PC-3 (cell line): Measurements from ENCODE around the gene CGN. TPM values are rescaled to one million over a fixed set of nuclear protein-coding genes. Genes with fewer than 3 reads are reported as not detected.

ENCODE experiments used
- ATAC-seq: fragments of 200-7000 bp; cut with Tn5 transposase; 2 replicates; pipeline ENCODE4 v1.9.1; 2020; ENCODE audit warnings: mild to moderate bottlenecking, moderate library complexity
- BruUV-seq: library from RNA; stranded (reverse); fragments of 400-500 nt; replicated peaks from 2 replicates; lab custom pipeline; 2021; lab: Mats Ljungman, UMichigan
- CTCF ChIA-PET: fragments of 300-600 bp; sonication (Branson Sonifier 250); formaldehyde crosslinking; loops from one replicate; lab custom pipeline; 2022; ENCODE audit warnings: antibody characterized with exemption; lab: Charles Lee
- POLR2A ChIA-PET: fragments of 300-600 bp; sonication (Branson Sonifier 250); formaldehyde crosslinking; loops from one replicate; lab custom pipeline; 2022; ENCODE audit warnings: antibody characterized with exemption; ENCODE audit not compliant: unreplicated experiment; lab: Charles Lee
- DNase-seq: peaks from one replicate; pipeline ENCODE4 v3.0.0-alpha.2; 2015
- H2AFZ ChIP-seq: fragments of 300-600 bp; sonication (generic); 2 replicates; pipeline ENCODE4 v1.6.0; 2016; ENCODE audit warnings: antibody characterized with exemption, low read length
- H3F3A ChIP-seq: fragments of 300-600 bp; sonication (generic); one replicate; pipeline ENCODE4 v1.6.0; 2017; ENCODE audit warnings: antibody characterized with exemption, low read length, control low read depth, mild to moderate bottlenecking; ENCODE audit not compliant: unreplicated experiment
- H3K27ac ChIP-seq: fragments of 300-600 bp; sonication (generic); 2 replicates; pipeline ENCODE4 v1.5.1; 2016; ENCODE audit warnings: mild to moderate bottlenecking, low read length
- H3K27me3 ChIP-seq: fragments of 300-600 bp; sonication (generic); 2 replicates; pipeline ENCODE4 v1.6.1; 2016; ENCODE audit warnings: low read length, mixed read lengths
- H3K36me3 ChIP-seq: fragments of 300-600 bp; sonication (generic); 2 replicates; pipeline ENCODE4 v1.6.1; 2016; ENCODE audit warnings: low read depth, mixed run types, low read length, mixed read lengths
- H3K4me1 ChIP-seq: fragments of 300-600 bp; sonication (generic); 2 replicates; pipeline ENCODE4 v1.5.1; 2016; ENCODE audit warnings: low read length; ENCODE audit not compliant: insufficient read depth
- H3K4me2 ChIP-seq: fragments of 300-600 bp; sonication (generic); 2 replicates; pipeline ENCODE4 v1.6.0; 2016; ENCODE audit warnings: low read length
- H3K4me3 ChIP-seq: fragments of 300-600 bp; sonication (generic); 2 replicates; pipeline ENCODE4 v1.5.1; 2016; ENCODE audit warnings: mild to moderate bottlenecking, low read length, mixed read lengths
- H3K79me2 ChIP-seq: fragments of 300-600 bp; sonication (generic); 2 replicates; pipeline ENCODE4 v1.6.1; 2017; ENCODE audit warnings: low read length, mixed read lengths
- H3K9ac ChIP-seq: fragments of 300-600 bp; sonication (generic); 2 replicates; pipeline ENCODE4 v1.6.0; 2016; ENCODE audit warnings: mild to moderate bottlenecking, low read length
- H3K9me2 ChIP-seq: fragments of 300-600 bp; sonication (generic); replicated peaks from 2 replicates; pipeline ENCODE4 v1.6.1; 2016; ENCODE audit warnings: mixed run types, low read length, mixed read lengths
- H3K9me3 ChIP-seq: fragments of 300-600 bp; sonication (generic); 2 replicates; pipeline ENCODE4 v1.6.1; 2016; ENCODE audit warnings: low read length, mixed read lengths
- H4K20me1 ChIP-seq: fragments of 300-600 bp; sonication (generic); 2 replicates; pipeline ENCODE4 v1.6.1; 2016; ENCODE audit warnings: low read length, mixed read lengths
- EZH2 ChIP-seq: fragments of 300-600 bp; sonication (generic); IDR thresholded peaks from one replicate; pipeline ENCODE4 v1.6.1; 2017; ENCODE audit warnings: antibody characterized with exemption, mild to moderate bottlenecking, low read length; ENCODE audit not compliant: unreplicated experiment
- EZH2phosphoT487 ChIP-seq: fragments of 300-600 bp; sonication (generic); IDR thresholded peaks from 2 replicates; pipeline ENCODE4 v1.6.1; 2018; ENCODE audit warnings: mild to moderate bottlenecking, antibody characterized with exemption, low read length, borderline replicate concordance
- intact Hi-C: fragments of 100-400 bp; cut with micrococcal nuclease; formaldehyde crosslinking; loops from 2 replicates; pipeline ENCODE4 v1.9.0; 2023
- total RNA-seq: library from RNA; depleted of rRNA; stranded (reverse); fragments of >200 nt; gene quantifications from 2 replicates; pipeline ENCODE4 v1.2.3, GENCODE V29; 2014
- TF ChIP-seq, protein P1 (sequence below): fragments of 300-600 bp; sonication (generic); conservative IDR thresholded peaks from 2 replicates; pipeline ENCODE4 v1.5.1; 2017; ENCODE audit warnings: antibody characterized with exemption, low read depth, mild to moderate bottlenecking, low read length

The CGN gene
- total RNA-seq, 1 experiment from 2014 or later: 13.3 TPM

- Histone ChIP-seq H3K27ac (no peak overlapping the region), H3K4me3 (no peak overlapping the region), H3K4me2 (no peak overlapping the region), H3K9me2 (no peaks in the 10 kb centered on the region), H4K20me1 (no peaks in the 10 kb centered on the region), H3F3A (no peaks in the 10 kb centered on the region), H3K9me3 (no peaks in the 10 kb centered on the region), H3K4me1 (no peaks in the 10 kb centered on the region), H3K36me3 (no peaks in the 10 kb centered on the region), H3K79me2 (no peaks in the 10 kb centered on the region), H3K9ac (no peak overlapping the region), H3K27me3 (no peaks in the 10 kb centered on the region), H2AFZ (no peak overlapping the region)
- DNase-seq (no peak), ATAC-seq (no peak)
- BruUV-seq: no TSS peak
- ChIA-PET CTCF (no interaction called here), POLR2A (interaction anchor here (0.5 to 0.9 kb wide), 6 partner anchors 31 to 506 kb away, joined by 3 to 9 read pairs (median 4); partner anchors contain the start of gene TUFT1)
- no peak for TF ChIP-seq EZH2phosphoT487
- TF ChIP-seq EZH2: no peak
- intact Hi-C loops: no loop called here
These were observed 46.2 kb upstream of the CGN start for GRCh38 chr1:151465026-151465425.

- no peak for TF ChIP-seq EZH2
- no peak for TF ChIP-seq EZH2phosphoT487
- TF ChIP-seq, protein P1, sequence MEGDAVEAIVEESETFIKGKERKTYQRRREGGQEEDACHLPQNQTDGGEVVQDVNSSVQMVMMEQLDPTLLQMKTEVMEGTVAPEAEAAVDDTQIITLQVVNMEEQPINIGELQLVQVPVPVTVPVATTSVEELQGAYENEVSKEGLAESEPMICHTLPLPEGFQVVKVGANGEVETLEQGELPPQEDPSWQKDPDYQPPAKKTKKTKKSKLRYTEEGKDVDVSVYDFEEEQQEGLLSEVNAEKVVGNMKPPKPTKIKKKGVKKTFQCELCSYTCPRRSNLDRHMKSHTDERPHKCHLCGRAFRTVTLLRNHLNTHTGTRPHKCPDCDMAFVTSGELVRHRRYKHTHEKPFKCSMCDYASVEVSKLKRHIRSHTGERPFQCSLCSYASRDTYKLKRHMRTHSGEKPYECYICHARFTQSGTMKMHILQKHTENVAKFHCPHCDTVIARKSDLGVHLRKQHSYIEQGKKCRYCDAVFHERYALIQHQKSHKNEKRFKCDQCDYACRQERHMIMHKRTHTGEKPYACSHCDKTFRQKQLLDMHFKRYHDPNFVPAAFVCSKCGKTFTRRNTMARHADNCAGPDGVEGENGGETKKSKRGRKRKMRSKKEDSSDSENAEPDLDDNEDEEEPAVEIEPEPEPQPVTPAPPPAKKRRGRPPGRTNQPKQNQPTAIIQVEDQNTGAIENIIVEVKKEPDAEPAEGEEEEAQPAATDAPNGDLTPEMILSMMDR: no peak
- no peaks in the 10 kb centered on the region for H3K9me3 ChIP-seq
- no peaks in the 10 kb centered on the region for H3K36me3 ChIP-seq
- DNase-seq (peak; percentile 43), ATAC-seq (peak; percentile 51)
- no peaks in the 10 kb centered on the region for H3K4me1 ChIP-seq
- H3K27ac ChIP-seq: no peak overlapping the region
- CTCF ChIA-PET: interaction anchor here (0.6 kb wide), 1 partner anchor 52 kb away, joined by 3 read pairs; no protein-coding TSS in a partner anchor
- H3K9me2 ChIP-seq: no peaks in the 10 kb centered on the region
- H3K27me3 ChIP-seq: no peaks in the 10 kb centered on the region
- H3K9ac ChIP-seq: peak overlapping the region; percentile 30; the same call in 1 of the 2 replicates
- BruUV-seq: no TSS peak
- peak overlapping the region; percentile 69 for H3K4me2 ChIP-seq
- no peaks in the 10 kb centered on the region for H3F3A ChIP-seq
- H4K20me1 ChIP-seq: no peaks in the 10 kb centered on the region
- H2AFZ ChIP-seq: peak overlapping the region; percentile 85
- intact Hi-C loops: loop anchor here (1.0 kb wide), 1 partner anchor 14 kb away; the partner anchor contains the start of gene POGZ
- POLR2A ChIA-PET: interaction anchor here (0.7 kb wide), 1 partner anchor 43 kb away, joined by 13 read pairs; no protein-coding TSS in a partner anchor
- no peaks in the 10 kb centered on the region for H3K79me2 ChIP-seq
- H3K4me3 ChIP-seq: peak overlapping the region; percentile 41
These were observed 38.1 kb upstream of the CGN start for GRCh38 chr1:151472856-151473731.

- ATAC-seq (no peak), DNase-seq (no peak)
- Histone ChIP-seq H2AFZ (0 out of 2 replicates have a peak overlapping the region, but pooled peaks have one; percentile 0), H3K9ac (no peak overlapping the region), H3F3A (no peaks in the 10 kb centered on the region), H3K4me1 (no peaks in the 10 kb centered on the region), H3K4me3 (no peak overlapping the region), H3K79me2 (no peaks in the 10 kb centered on the region), H3K36me3 (no peaks in the 10 kb centered on the region), H4K20me1 (no peaks in the 10 kb centered on the region), H3K27ac (no peak overlapping the region), H3K9me3 (no peaks in the 10 kb centered on the region), H3K27me3 (no peaks in the 10 kb centered on the region), H3K9me2 (no peaks in the 10 kb centered on the region), H3K4me2 (no peak overlapping the region)
- TF ChIP-seq, protein P1: no peak
- TF ChIP-seq EZH2phosphoT487 (no peak), EZH2 (no peak)
- ChIA-PET POLR2A (interaction anchor here (0.6 to 0.9 kb wide), 3 partner anchors 11 to 46 kb away, joined by 3 to 9 read pairs (median 4); partner anchors contain the start of gene CGN), CTCF (no interaction called here)
- intact Hi-C loops: no loop called here
- no TSS peak for BruUV-seq
These were observed 36.4 kb upstream of the CGN start for GRCh38 chr1:151474745-151475144.
